ENCODE measurements around the gene FAU.
A peak's percentile ranks its signal among the peaks of the same experiment; 100 is the strongest.

FAU gene

DNA sequence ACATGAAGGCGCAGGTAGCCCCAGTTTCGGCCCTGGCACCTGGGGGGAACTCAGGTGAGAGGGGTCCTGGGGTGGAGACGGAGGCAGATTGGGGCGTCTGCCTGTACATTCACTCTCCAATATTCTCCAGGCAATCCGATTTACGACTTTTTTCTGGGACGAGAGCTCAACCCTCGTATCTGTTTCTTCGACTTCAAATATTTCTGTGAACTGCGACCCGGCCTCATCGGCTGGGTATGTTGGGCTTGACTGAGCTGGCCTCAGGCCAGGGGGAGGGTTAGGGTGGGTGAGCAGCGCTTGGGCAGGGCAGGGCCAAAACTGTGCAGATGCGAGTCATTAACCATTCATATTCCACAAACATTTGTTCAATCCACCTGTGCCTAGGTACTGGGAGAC, 8.6 kb downstream of the FAU start:
- Histone ChIP-seq H3K9me3 (ENCODE audit: control insufficient read depth, insufficient read depth, low read depth, low read length) (no peaks in the 10 kb centered on the region), H3K4me1 (ENCODE audit: control insufficient read depth, insufficient read depth, low read length) (peaks cover 6% of the 10 kb centered on the region), H3K4me3 (ENCODE audit: low read depth, low read length) (peak overlapping the region; percentile 67), H3K27ac (ENCODE audit: extremely low read depth, low read depth, low read length) (peak overlapping the region; percentile 72; the same call in 1 of the 2 replicates), H3K36me3 (ENCODE audit: control insufficient read depth in 2 of 2, insufficient read depth in 1 of 2, low read length in 2 of 2) (peaks cover 0 to 46% of the 10 kb centered on the region in 2 experiments; a peak in 2 of 3 replicates)
- TF ChIP-seq ZNF248 (tag by site-specific recombination; IDR thresholded peaks at IDR 0.05) (no peak), ZNF48 (tag by site-specific recombination; IDR thresholded peaks at IDR 0.05) (no peak), KLF10 (tag by site-specific recombination; IDR thresholded peaks at IDR 0.05) (no peak), ZNF707 (tag by site-specific recombination; IDR thresholded peaks at IDR 0.05) (no peak), GLI2 (tag by site-specific recombination; IDR thresholded peaks at IDR 0.05; ENCODE audit: borderline replicate concordance, low read depth) (no peak), ZSCAN16 (tag by site-specific recombination; IDR thresholded peaks at IDR 0.05) (no peak), ZNF449 (tag by site-specific recombination; IDR thresholded peaks at IDR 0.05) (peak; percentile 88), ZFP41 (tag by site-specific recombination; IDR thresholded peaks at IDR 0.05; ENCODE audit: borderline replicate concordance) (no peak), BCL6B (tag by site-specific recombination; IDR thresholded peaks at IDR 0.05) (no peak)
- TF ChIP-seq, protein P1, sequence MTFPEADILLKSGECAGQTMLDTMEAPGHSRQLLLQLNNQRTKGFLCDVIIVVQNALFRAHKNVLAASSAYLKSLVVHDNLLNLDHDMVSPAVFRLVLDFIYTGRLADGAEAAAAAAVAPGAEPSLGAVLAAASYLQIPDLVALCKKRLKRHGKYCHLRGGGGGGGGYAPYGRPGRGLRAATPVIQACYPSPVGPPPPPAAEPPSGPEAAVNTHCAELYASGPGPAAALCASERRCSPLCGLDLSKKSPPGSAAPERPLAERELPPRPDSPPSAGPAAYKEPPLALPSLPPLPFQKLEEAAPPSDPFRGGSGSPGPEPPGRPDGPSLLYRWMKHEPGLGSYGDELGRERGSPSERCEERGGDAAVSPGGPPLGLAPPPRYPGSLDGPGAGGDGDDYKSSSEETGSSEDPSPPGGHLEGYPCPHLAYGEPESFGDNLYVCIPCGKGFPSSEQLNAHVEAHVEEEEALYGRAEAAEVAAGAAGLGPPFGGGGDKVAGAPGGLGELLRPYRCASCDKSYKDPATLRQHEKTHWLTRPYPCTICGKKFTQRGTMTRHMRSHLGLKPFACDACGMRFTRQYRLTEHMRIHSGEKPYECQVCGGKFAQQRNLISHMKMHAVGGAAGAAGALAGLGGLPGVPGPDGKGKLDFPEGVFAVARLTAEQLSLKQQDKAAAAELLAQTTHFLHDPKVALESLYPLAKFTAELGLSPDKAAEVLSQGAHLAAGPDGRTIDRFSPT (tag by site-specific recombination; IDR thresholded peaks at IDR 0.05) = no peak
- TF ChIP-seq, protein P2, sequence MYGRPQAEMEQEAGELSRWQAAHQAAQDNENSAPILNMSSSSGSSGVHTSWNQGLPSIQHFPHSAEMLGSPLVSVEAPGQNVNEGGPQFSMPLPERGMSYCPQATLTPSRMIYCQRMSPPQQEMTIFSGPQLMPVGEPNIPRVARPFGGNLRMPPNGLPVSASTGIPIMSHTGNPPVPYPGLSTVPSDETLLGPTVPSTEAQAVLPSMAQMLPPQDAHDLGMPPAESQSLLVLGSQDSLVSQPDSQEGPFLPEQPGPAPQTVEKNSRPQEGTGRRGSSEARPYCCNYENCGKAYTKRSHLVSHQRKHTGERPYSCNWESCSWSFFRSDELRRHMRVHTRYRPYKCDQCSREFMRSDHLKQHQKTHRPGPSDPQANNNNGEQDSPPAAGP (tag by site-specific recombination; IDR thresholded peaks at IDR 0.05) = 0 out of 2 replicates have a peak, but pooled peaks have one; percentile 22
- TF ChIP-seq, protein P3, sequence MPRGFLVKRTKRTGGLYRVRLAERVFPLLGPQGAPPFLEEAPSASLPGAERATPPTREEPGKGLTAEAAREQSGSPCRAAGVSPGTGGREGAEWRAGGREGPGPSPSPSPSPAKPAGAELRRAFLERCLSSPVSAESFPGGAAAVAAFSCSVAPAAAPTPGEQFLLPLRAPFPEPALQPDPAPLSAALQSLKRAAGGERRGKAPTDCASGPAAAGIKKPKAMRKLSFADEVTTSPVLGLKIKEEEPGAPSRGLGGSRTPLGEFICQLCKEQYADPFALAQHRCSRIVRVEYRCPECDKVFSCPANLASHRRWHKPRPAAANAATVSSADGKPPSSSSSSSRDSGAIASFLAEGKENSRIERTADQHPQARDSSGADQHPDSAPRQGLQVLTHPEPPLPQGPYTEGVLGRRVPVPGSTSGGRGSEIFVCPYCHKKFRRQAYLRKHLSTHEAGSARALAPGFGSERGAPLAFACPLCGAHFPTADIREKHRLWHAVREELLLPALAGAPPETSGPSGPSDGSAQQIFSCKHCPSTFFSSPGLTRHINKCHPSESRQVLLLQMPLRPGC (tag by site-specific recombination; IDR thresholded peaks at IDR 0.05) = no peak
- ChIA-PET POLR2A (interaction anchor here (0.6 to 5.0 kb wide), 8 partner anchors 8 to 849 kb away, joined by 3 to 57 read pairs (median 5); partner anchors contain the start of genes CAPN1, FAU, MRPL49 and VPS51), CTCF (interaction anchor here (0.6 to 4.8 kb wide), 15 partner anchors 8 to 783 kb away, joined by 3 to 110 read pairs (median 3); partner anchors contain the start of genes FAU, MRPL49 and VPS51)

DNA sequence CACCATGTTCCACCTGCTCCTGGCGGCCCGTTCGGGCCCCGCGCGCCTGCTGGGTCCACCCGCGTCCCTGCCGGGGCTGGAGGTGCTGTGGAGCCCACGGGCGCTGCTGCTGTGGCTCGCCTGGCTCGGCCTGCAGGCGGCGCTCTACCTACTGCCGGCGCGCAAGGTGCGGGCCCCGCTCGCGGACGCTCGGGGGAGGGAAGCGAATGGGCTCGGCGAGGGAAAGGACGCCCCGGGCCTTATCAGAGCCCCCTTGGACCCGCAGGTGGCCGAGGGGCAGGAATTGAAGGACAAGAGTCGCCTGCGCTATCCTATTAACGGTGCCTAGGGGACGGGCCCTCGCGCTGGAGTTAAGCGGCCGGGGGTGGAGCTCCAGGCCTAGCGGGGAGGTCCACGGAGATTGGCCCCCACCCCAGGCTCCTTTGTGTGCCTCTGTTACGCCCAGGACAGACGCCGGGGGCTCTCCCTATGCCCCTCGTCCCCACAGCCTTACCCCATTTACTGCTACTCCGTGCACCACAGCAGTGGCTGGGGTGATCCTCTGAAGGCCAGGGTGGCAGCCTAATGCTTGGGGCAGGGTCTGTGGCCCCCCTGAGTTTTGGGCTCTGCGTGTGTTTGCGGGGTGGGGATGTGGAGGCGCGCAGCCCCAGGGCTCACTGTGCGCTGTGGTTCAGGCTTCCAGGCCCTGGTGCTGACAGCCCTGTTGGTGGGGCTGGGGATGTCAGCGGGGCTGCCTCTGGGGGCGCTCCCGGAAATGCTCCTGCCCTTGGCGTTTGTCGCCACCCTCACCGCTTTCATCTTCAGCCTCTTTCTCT, 9.2 kb downstream of the FAU start:
- CTCF ChIA-PET = interaction anchor here (0.6 to 4.8 kb wide), 21 partner anchors 8 to 782 kb away, joined by 3 to 110 read pairs (median 4); partner anchors contain the start of genes ARL2, CDC42EP2, FAU and MRPL49
- Histone ChIP-seq H3K4me3 (ENCODE audit: low read depth, low read length) (peak overlapping the region; percentile 67), H3K9me3 (ENCODE audit: control insufficient read depth, insufficient read depth, low read depth, low read length) (no peaks in the 10 kb centered on the region), H3K4me1 (ENCODE audit: control insufficient read depth, insufficient read depth, low read length) (peaks cover 6% of the 10 kb centered on the region), H3K36me3 (ENCODE audit: control insufficient read depth in 2 of 2, insufficient read depth in 1 of 2, low read length in 2 of 2) (peaks cover 0 to 49% of the 10 kb centered on the region in 2 experiments; a peak in 1 of 3 replicates), H3K27ac (ENCODE audit: extremely low read depth, low read depth, low read length) (peak overlapping the region; percentile 72; the same call in 1 of the 2 replicates)
- POLR2A ChIA-PET = interaction anchor here (0.6 to 5.0 kb wide), 16 partner anchors 9 to 828 kb away, joined by 3 to 57 read pairs (median 5); partner anchors contain the start of genes ARL2, CAPN1, FAU and MRPL49
- no peak for TF ChIP-seq ZNF514 (tag by site-specific recombination; IDR thresholded peaks at IDR 0.05)
- TF ChIP-seq ZNF311 (tag by site-specific recombination; IDR thresholded peaks at IDR 0.05; ENCODE audit: borderline replicate concordance) = no peak
- no peak for TF ChIP-seq ZNF223 (tag by site-specific recombination; IDR thresholded peaks at IDR 0.05)
- TF ChIP-seq, protein P4, sequence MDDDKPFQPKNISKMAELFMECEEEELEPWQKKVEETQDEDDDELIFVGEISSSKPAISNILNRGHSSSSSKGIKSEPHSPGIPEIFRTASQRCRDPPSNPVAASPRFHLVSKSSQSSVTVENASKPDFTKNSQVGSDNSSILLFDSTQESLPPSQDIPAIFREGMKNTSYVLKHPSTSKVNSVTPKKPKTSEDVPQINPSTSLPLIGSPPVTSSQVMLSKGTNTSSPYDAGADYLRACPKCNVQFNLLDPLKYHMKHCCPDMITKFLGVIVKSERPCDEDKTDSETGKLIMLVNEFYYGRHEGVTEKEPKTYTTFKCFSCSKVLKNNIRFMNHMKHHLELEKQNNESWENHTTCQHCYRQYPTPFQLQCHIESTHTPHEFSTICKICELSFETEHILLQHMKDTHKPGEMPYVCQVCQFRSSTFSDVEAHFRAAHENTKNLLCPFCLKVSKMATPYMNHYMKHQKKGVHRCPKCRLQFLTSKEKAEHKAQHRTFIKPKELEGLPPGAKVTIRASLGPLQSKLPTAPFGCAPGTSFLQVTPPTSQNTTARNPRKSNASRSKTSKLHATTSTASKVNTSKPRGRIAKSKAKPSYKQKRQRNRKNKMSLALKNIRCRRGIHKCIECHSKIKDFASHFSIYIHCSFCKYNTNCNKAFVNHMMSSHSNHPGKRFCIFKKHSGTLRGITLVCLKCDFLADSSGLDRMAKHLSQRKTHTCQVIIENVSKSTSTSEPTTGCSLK (tag by site-specific recombination; IDR thresholded peaks at IDR 0.05) = no peak
- TF ChIP-seq SP2 (tag by site-specific recombination; IDR thresholded peaks at IDR 0.05) = 0 out of 2 replicates have a peak, but pooled peaks have one; percentile 5
- TF ChIP-seq GLI4 (tag by site-specific recombination; IDR thresholded peaks at IDR 0.05) = no peak
- no peak for TF ChIP-seq ZSCAN5A (tag by site-specific recombination; IDR thresholded peaks at IDR 0.05)
- TF ChIP-seq ZSCAN30 (tag by site-specific recombination; IDR thresholded peaks at IDR 0.05) = peak; percentile 51; the same call in 1 of the 2 replicates

Measured in HEK293 (cell line).